Tibial nerve (tissue), 3 donors: Measurements from ENCODE around the gene GNPAT.

Source experiments
- CTCF ChIP-seq, 5 experiments: fragments of 200-600 bp in 3 of 5; fragments of 450-650 bp in 2 of 5; sonication (generic) in 3 of 5; IDR thresholded peaks; one replicate each; pipeline ENCODE4 v1.5.1; 2016 to 2019; ENCODE audit warnings: antibody characterized with exemption in 5 of 5, mild to moderate bottlenecking in 3 of 5, moderate library complexity in 2 of 5
- POLR2A ChIP-seq, 2 donors: fragments of 450-650 bp; IDR thresholded peaks; one replicate each; pipeline ENCODE4 v1.6.1; 2017; ENCODE audit warnings: antibody characterized with exemption in 2 of 2, mild to moderate bottlenecking in 2 of 2, moderate library complexity in 2 of 2

GRCh38 chr1:231252336-231252735 lies 11.3 kb downstream of the GNPAT start:
- no peak for TF ChIP-seq CTCF (IDR thresholded peaks at IDR 0.05)
- TF ChIP-seq POLR2A (IDR thresholded peaks at IDR 0.05) = no peak
